SU-DHL-6 (cell line): ENCODE measurements around the gene TMEM178B.

Source experiments
- H2AFZ ChIP-seq: fragments of 200-600 bp; sonication (generic); 2 replicates; pipeline ENCODE4 v1.6.1; 2014; ENCODE audit warnings: low read depth, mild to moderate bottlenecking, moderate library complexity, mixed read lengths, antibody characterized with exemption, low read length; ENCODE audit not compliant: severe bottlenecking
- H3F3A ChIP-seq: fragments of 200-600 bp; shearing (Covaris generic); 2 replicates; pipeline ENCODE4 v1.6.0; 2016; ENCODE audit warnings: antibody characterized with exemption, mild to moderate bottlenecking; ENCODE audit not compliant: insufficient read depth
- H3K27ac ChIP-seq: fragments of 200-600 bp; sonication (generic); 2 replicates; pipeline ENCODE4 v1.5.1; 2016; ENCODE audit warnings: low read depth, mild to moderate bottlenecking, low read length, moderate library complexity, mixed read lengths
- H3K27me3 ChIP-seq: fragments of 200-600 bp; sonication (generic), shearing (Covaris generic); 2 replicates; pipeline ENCODE4 v1.6.0; 2014; ENCODE audit warnings: mild to moderate bottlenecking, low read length
- H3K36me3 ChIP-seq: fragments of 200-600 bp; sonication (generic); 2 replicates; pipeline ENCODE4 v1.6.1; 2014; ENCODE audit warnings: mild to moderate bottlenecking, low read length, mixed read lengths
- H3K4me2 ChIP-seq: fragments of 300-600, 200-600 bp; shearing (Covaris generic), sonication (generic); 2 replicates; pipeline ENCODE4 v1.6.0; 2014; ENCODE audit warnings: low read length, low read depth, mild to moderate bottlenecking; ENCODE audit not compliant: poor library complexity, severe bottlenecking
- H3K4me3 ChIP-seq: fragments of 200-600 bp; sonication (generic); 2 replicates; pipeline ENCODE4 v1.5.1; 2014; ENCODE audit warnings: antibody characterized with exemption, low read length, mild to moderate bottlenecking, mixed read lengths; ENCODE audit not compliant: insufficient read depth, poor library complexity, severe bottlenecking
- H3K79me2 ChIP-seq: fragments of 200-600 bp; sonication (generic); 2 replicates; pipeline ENCODE4 v1.6.1; 2014; ENCODE audit warnings: mild to moderate bottlenecking, low read length, moderate library complexity; ENCODE audit not compliant: insufficient read depth
- H3K9ac ChIP-seq: fragments of 200-600 bp; sonication (generic); 2 replicates; pipeline ENCODE4 v1.7.0; 2014; ENCODE audit warnings: mild to moderate bottlenecking, low read length
- H3K9me2 ChIP-seq: fragments of 200-600 bp; sonication (generic); replicated peaks from 2 replicates; pipeline ENCODE4 v1.6.1; 2014; ENCODE audit warnings: low read length; ENCODE audit not compliant: insufficient read depth
- H3K9me3 ChIP-seq: fragments of 200-600 bp; sonication (generic); 2 replicates; pipeline ENCODE4 v1.6.1; 2014; ENCODE audit warnings: low read length, mixed read lengths; ENCODE audit not compliant: insufficient read depth
- H4K20me1 ChIP-seq: fragments of 200-600 bp; sonication (generic); 2 replicates; pipeline ENCODE4 v1.6.1; 2014; ENCODE audit warnings: low read depth, mild to moderate bottlenecking, antibody characterized with exemption, low read length, moderate library complexity, mixed read lengths
- CTCF ChIP-seq: fragments of 200-600 bp; sonication (generic); IDR thresholded peaks from one replicate; pipeline ENCODE4 v1.5.1; 2017; ENCODE audit warnings: antibody characterized with exemption, mild to moderate bottlenecking, low read length, moderate library complexity; ENCODE audit not compliant: insufficient read depth, poor library complexity, severe bottlenecking
- EZH2phosphoT487 ChIP-seq: fragments of 200-600 bp; sonication (generic), shearing (Covaris generic); conservative IDR thresholded peaks from 2 replicates; pipeline ENCODE4 v1.6.1; 2018; ENCODE audit warnings: mild to moderate bottlenecking, antibody characterized with exemption, low read length, moderate library complexity, mixed read lengths

Gene TMEM178B

DNA sequence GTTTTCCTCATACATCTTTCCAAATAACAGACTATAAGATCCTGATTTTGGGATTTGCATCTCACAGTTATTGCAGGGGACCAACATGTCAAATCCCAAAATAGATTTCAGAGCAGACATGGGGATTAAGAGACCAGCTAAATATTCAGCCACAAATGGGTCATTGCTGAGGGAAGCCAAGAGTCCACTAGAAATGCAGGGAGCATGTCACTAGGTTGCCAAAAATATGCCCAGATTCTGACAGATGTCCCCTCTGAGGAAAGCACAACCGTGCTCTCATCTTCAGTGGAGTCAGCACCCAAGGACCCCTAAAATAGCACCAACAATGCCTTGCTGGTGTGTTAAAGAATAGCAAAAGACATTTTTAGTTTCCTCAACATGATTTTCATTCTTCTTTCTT is 421.2 kb downstream of the TMEM178B start:
- H3K27me3 ChIP-seq = no peaks in the 10 kb centered on the region
- H3K4me3 ChIP-seq = no peak overlapping the region
- no peak overlapping the region for H3K9ac ChIP-seq
- H2AFZ ChIP-seq = no peak overlapping the region
- no peaks in the 10 kb centered on the region for H3K9me2 ChIP-seq
- no peaks in the 10 kb centered on the region for H3K36me3 ChIP-seq
- TF ChIP-seq EZH2phosphoT487 = no peak
- TF ChIP-seq CTCF = no peak
- H4K20me1 ChIP-seq = no peaks in the 10 kb centered on the region
- H3K4me2 ChIP-seq = no peak overlapping the region
- no peaks in the 10 kb centered on the region for H3K9me3 ChIP-seq
- H3K79me2 ChIP-seq = no peaks in the 10 kb centered on the region
- no peak overlapping the region for H3K27ac ChIP-seq
- H3F3A ChIP-seq = no peaks in the 10 kb centered on the region

DNA sequence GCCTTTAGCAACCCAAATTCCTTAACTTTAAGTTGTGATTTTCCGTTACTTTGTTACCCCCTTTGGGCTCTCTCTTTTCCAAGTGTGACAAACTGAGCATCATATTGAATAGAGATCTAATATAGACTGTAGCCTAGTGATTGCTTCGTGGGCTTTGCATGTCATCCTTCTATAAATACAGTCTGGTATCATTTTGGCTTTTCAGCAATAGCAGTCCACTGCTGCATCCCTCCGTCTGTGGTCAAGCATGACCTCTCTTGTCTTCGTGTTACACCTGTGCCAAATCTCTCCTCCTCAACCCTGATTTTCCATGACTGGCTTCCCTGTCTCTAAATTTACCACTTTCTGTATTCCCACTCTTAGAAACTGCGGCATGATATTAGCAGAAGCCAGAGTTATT is 423.5 kb downstream of the TMEM178B start:
- no peak overlapping the region for H3K4me2 ChIP-seq
- H3K79me2 ChIP-seq = no peaks in the 10 kb centered on the region
- H3K9ac ChIP-seq = no peak overlapping the region
- TF ChIP-seq CTCF (no peak), EZH2phosphoT487 (no peak)
- H3K9me3 ChIP-seq = no peaks in the 10 kb centered on the region
- no peaks in the 10 kb centered on the region for H3F3A ChIP-seq
- H3K9me2 ChIP-seq = no peaks in the 10 kb centered on the region
- no peaks in the 10 kb centered on the region for H4K20me1 ChIP-seq
- H3K27me3 ChIP-seq = no peaks in the 10 kb centered on the region
- H3K27ac ChIP-seq = no peak overlapping the region
- no peak overlapping the region for H3K4me3 ChIP-seq
- H3K36me3 ChIP-seq = no peaks in the 10 kb centered on the region
- H2AFZ ChIP-seq = no peak overlapping the region

DNA sequence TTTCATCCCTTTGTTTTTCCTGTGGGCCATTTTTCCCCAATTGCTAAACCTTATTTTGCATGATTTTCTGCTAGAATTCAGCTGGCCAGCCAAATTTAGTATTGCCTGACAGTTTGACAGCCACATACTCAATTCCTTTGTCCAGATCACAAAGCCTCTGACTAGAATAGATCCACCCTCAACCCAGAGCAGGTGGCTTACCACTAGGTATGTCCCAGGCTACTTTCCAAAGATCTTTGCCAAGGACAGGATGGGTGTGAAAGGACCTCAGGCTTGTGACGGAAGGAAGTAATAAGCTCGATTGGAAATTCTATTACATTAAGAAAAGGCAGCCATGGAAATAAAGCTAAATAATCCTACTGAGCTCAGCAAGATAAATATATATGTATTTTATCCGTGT is 426.7 kb downstream of the TMEM178B start:
- Histone ChIP-seq H3K27ac (no peak overlapping the region), H2AFZ (no peak overlapping the region), H3K36me3 (no peaks in the 10 kb centered on the region), H3F3A (no peaks in the 10 kb centered on the region), H3K9me3 (no peaks in the 10 kb centered on the region), H3K4me3 (no peak overlapping the region), H3K79me2 (no peaks in the 10 kb centered on the region), H3K27me3 (no peaks in the 10 kb centered on the region), H3K4me2 (no peak overlapping the region), H3K9ac (no peak overlapping the region), H4K20me1 (no peaks in the 10 kb centered on the region), H3K9me2 (no peaks in the 10 kb centered on the region)
- TF ChIP-seq EZH2phosphoT487 (no peak), CTCF (no peak)

GRCh38 chr7:141501451-141501850 is 427.6 kb downstream of the TMEM178B start:
- no peaks in the 10 kb centered on the region for H3K9me2 ChIP-seq
- no peaks in the 10 kb centered on the region for H4K20me1 ChIP-seq
- H2AFZ ChIP-seq = no peak overlapping the region
- no peaks in the 10 kb centered on the region for H3K79me2 ChIP-seq
- H3K4me3 ChIP-seq = no peak overlapping the region
- H3K4me2 ChIP-seq = no peak overlapping the region
- H3K9ac ChIP-seq = no peak overlapping the region
- H3F3A ChIP-seq = no peaks in the 10 kb centered on the region
- H3K9me3 ChIP-seq = no peaks in the 10 kb centered on the region
- TF ChIP-seq EZH2phosphoT487 (no peak), CTCF (no peak)
- H3K27me3 ChIP-seq = no peaks in the 10 kb centered on the region
- no peaks in the 10 kb centered on the region for H3K36me3 ChIP-seq
- H3K27ac ChIP-seq = no peak overlapping the region
